ENCODE data around the gene NAALADL2. TPM values are rescaled to one million over a fixed set of nuclear protein-coding genes. Genes with fewer than 3 reads are reported as not detected.

The NAALADL2 gene
- total RNA-seq, 1 experiment from 2014 or later: 1.6 TPM

- no peak for TF ChIP-seq CTCF (conservative IDR thresholded peaks at IDR 0.05)
Measured at GRCh38 chr3:175336406-175337133, 477.4 kb downstream of the NAALADL2 start.

More at GRCh38 chr3:175336406-175337133, 477.4 kb downstream of the NAALADL2 start:
- Mint-ChIP-seq H3K27me3 (ENCODE audit: low read depth) (no peaks in the 10 kb centered on the region), H3K4me3 (no peak overlapping the region), H3K36me3 (ENCODE audit: insufficient read depth in 1 of 3, low read depth in 3 of 3) (no peaks in the 10 kb centered on the region), H3K4me1 (peaks cover 12 to 18% of the 10 kb centered on the region in 2 experiments), H3K27ac (no peak overlapping the region), H3K9me3 (no peaks in the 10 kb centered on the region)
- H4K20me1 ChIP-seq (ENCODE audit: control insufficient read depth, insufficient read depth, insufficient read length): no peaks in the 10 kb centered on the region
- H2BK120ac ChIP-seq (ENCODE audit: low read depth, low read length, poor library complexity, severe bottlenecking): no peak overlapping the region
- H3K4me2 ChIP-seq (ENCODE audit: insufficient read depth, insufficient read length, low read length): no peak overlapping the region
- no peak overlapping the region for H3T11ph ChIP-seq (ENCODE audit: low read length)
- H3K14ac ChIP-seq (ENCODE audit: insufficient read depth, low read length): no peak overlapping the region
- H3K23me2 ChIP-seq (ENCODE audit: insufficient read length, low read depth, low read length, poor library complexity, severe bottlenecking): no peaks in the 10 kb centered on the region
- H2BK15ac ChIP-seq (ENCODE audit: low read depth, low read length): no peak overlapping the region
- H4K8ac ChIP-seq (replicated peaks; ENCODE audit: insufficient read length, low read depth, low read length): no peak overlapping the region
- H2BK12ac ChIP-seq (ENCODE audit: insufficient read length, low read depth, low read length): no peak overlapping the region
- H4K5ac ChIP-seq (ENCODE audit: insufficient read length, low read depth, low read length): no peak overlapping the region
- H3K18ac ChIP-seq (ENCODE audit: insufficient read length, low read depth, low read length): no peak overlapping the region
- no peak overlapping the region for H3K4ac ChIP-seq (ENCODE audit: low read depth, low read length)
- H3K27me3 ChIP-seq (ENCODE audit: insufficient read depth, low read length): no peaks in the 10 kb centered on the region
- no peak overlapping the region for H3K23ac ChIP-seq (ENCODE audit: insufficient read length, low read depth, low read length)
- H2AFZ ChIP-seq (ENCODE audit: low read length): no peak overlapping the region
- H2BK20ac ChIP-seq (ENCODE audit: low read depth, low read length, poor library complexity, severe bottlenecking): no peak overlapping the region
- H4K91ac ChIP-seq (ENCODE audit: insufficient read length, low read depth, low read length): no peak overlapping the region
- H3K9me3 ChIP-seq (ENCODE audit: control insufficient read depth, low read depth, low read length): no peaks in the 10 kb centered on the region
- H3K79me2 ChIP-seq (ENCODE audit: insufficient read depth, low read length): no peaks in the 10 kb centered on the region
- H3K9ac ChIP-seq (ENCODE audit: extremely low read depth, insufficient read length, low read length): no peak overlapping the region
- no CpG with 5 or more reads among the region's 2 CpGs for WGBS (ENCODE audit: extremely low coverage, insufficient read length, low lambda C conversion rate)
- no peaks in the 10 kb centered on the region for H3K79me1 ChIP-seq (ENCODE audit: insufficient read depth, low read depth, low read length, poor library complexity, severe bottlenecking)
- no peaks in the 10 kb centered on the region for H3K4me1 ChIP-seq (ENCODE audit: insufficient read depth, low read length)
- no peak overlapping the region for H2BK5ac ChIP-seq (ENCODE audit: insufficient read length, low read length)
- no peak overlapping the region for H3K27ac ChIP-seq (ENCODE audit: insufficient read length, low read depth, low read length)
- no peak overlapping the region for H2AK5ac ChIP-seq (ENCODE audit: insufficient read length, low read length)
- no peak overlapping the region for H3K56ac ChIP-seq (ENCODE audit: insufficient read length, low read depth, low read length)
- no peak for DNase-seq

Data from H9 (cell line).